IMR-90 (cell line): ENCODE measurements around the gene TFCP2.
A peak's percentile ranks its signal among the peaks of the same experiment; 100 is the strongest.

Source experiments
- CEBPB ChIP-seq: IDR thresholded peaks from 2 replicates; pipeline ENCODE4 v1.6.1; 2012; ENCODE audit warnings: low read depth, low read length, improper control_type of control experiment
- CTCF ChIP-seq: conservative IDR thresholded peaks from 2 replicates; pipeline ENCODE4 v1.5.1; 2012; ENCODE audit warnings: mild to moderate bottlenecking, low read depth, low read length, improper control_type of control experiment
- MAFK ChIP-seq: IDR thresholded peaks from 2 replicates; pipeline ENCODE4 v1.6.1; 2012; ENCODE audit warnings: low read depth, low read length, improper control_type of control experiment
- POLR2A ChIP-seq: IDR thresholded peaks from 2 replicates; pipeline ENCODE4 v1.6.1; 2012; ENCODE audit warnings: mild to moderate bottlenecking, low read depth, low read length
- RCOR1 ChIP-seq: IDR thresholded peaks from 2 replicates; pipeline ENCODE4 v1.6.1; 2012; ENCODE audit warnings: mild to moderate bottlenecking, low read length, improper control_type of control experiment; ENCODE audit not compliant: insufficient replicate concordance
- RFX5 ChIP-seq: IDR thresholded peaks from 2 replicates; pipeline ENCODE4 v1.8.0; 2012; ENCODE audit warnings: low read depth, mild to moderate bottlenecking, low read length, moderate library complexity

GRCh38 chr12:51172515-51173431, at the start of gene TFCP2:
- TF ChIP-seq POLR2A (peak; percentile 76), CTCF (no peak), MAFK (no peak), RFX5 (peak; percentile 91), CEBPB (no peak), RCOR1 (no peak)
